ENCODE results near the gene MYO5A. TPM values are rescaled to one million over a fixed set of nuclear protein-coding genes. Genes with fewer than 3 reads are reported as not detected.

Gene MYO5A
- total and polyA plus RNA-seq, 2 donors (not counting 3 experiments of a cell fraction or from before 2014, with no cell fraction given) = 31.9 to 91.9 TPM

DNA sequence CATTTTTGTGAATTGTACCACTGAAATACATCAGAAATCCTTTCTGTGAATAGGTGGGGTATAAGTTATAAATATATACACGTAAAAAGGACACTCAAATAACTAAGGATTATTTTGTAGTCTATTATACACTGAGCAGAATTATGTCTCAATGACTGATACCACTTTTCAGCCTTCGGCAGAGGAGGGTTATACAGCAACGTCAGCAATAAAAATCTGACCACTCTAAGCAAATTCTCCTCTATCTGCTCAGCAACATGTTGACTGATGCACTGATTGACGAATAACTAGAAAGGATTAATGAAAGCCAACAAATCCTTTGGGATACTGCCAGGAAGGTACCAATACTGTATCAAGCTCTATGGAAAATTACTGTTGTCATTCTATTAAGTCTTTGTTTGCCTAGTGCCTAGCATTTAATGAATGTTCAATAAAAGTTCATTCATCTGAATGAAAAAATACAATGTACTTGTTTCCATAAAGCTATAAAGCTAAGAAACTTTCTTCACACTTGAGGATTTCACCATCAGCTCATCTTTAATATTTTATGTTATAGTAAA lies 34.9 kb upstream of the MYO5A start:
- Histone ChIP-seq H3K9ac (replicated peaks; ENCODE audit: extremely low read depth, insufficient read depth, low read length) (no peak overlapping the region), H2AFZ (ENCODE audit: low read depth, low read length) (no peak overlapping the region), H3K36me3 (ENCODE audit: control insufficient read depth in 2 of 2, extremely low read depth in 1 of 2, insufficient read depth in 2 of 2, low read length in 2 of 2) (peaks cover 0 to 3% of the 10 kb centered on the region in 2 experiments), H3K27ac (ENCODE audit: insufficient read depth, low read depth, low read length) (no peak overlapping the region), H3K27me3 (ENCODE audit: control insufficient read depth in 2 of 2, insufficient read depth in 2 of 2, low read length in 2 of 2) (no peaks in the 10 kb centered on the region), H3K9me3 (replicated peaks; ENCODE audit: control insufficient read depth, insufficient read depth, low read length) (no peaks in the 10 kb centered on the region), H3K4me1 (ENCODE audit: control insufficient read depth, extremely low read depth, insufficient read depth, low read length) (peaks cover 12% of the 10 kb centered on the region), H3K9me1 (replicated peaks; ENCODE audit: control insufficient read depth, extremely low read depth, insufficient read depth, low read length) (peaks cover 5% of the 10 kb centered on the region), H3K4me2 (ENCODE audit: insufficient read depth, low read length) (no peak overlapping the region), H3K4me3 (replicated peaks in 1 of 3; ENCODE audit: insufficient read depth in 1 of 3, low read depth in 1 of 3, low read length in 3 of 3) (no peak overlapping the region), H4K20me1 (replicated peaks; ENCODE audit: control insufficient read depth, extremely low read depth, insufficient read depth, low read length) (peaks cover 12% of the 10 kb centered on the region), H3K79me2 (ENCODE audit: control insufficient read depth, insufficient read depth, low read length) (peaks cover 99% of the 10 kb centered on the region)
- TF ChIP-seq MYC (IDR thresholded peaks at IDR 0.05; ENCODE audit: low read depth, low read length) (no peak), POLR2A (IDR thresholded peaks at IDR 0.05; ENCODE audit: low read depth, low read length) (no peak), JUN (IDR thresholded peaks at IDR 0.05; ENCODE audit: borderline replicate concordance, insufficient read depth, insufficient read length, low read depth) (no peak), EZH2 (IDR thresholded peaks at IDR 0.05; ENCODE audit: borderline replicate concordance, low read depth, low read length, severe bottlenecking) (no peak), POLR2AphosphoS5 (IDR thresholded peaks at IDR 0.05; ENCODE audit: insufficient read depth, low read depth, low read length) (no peak), GATA2 (IDR thresholded peaks at IDR 0.05; ENCODE audit: insufficient read depth, insufficient read length, low read depth, low read length) (no peak), FOS (IDR thresholded peaks at IDR 0.05; ENCODE audit: borderline replicate concordance, insufficient read depth, low read length) (no peak)
- TF ChIP-seq, protein P1, sequence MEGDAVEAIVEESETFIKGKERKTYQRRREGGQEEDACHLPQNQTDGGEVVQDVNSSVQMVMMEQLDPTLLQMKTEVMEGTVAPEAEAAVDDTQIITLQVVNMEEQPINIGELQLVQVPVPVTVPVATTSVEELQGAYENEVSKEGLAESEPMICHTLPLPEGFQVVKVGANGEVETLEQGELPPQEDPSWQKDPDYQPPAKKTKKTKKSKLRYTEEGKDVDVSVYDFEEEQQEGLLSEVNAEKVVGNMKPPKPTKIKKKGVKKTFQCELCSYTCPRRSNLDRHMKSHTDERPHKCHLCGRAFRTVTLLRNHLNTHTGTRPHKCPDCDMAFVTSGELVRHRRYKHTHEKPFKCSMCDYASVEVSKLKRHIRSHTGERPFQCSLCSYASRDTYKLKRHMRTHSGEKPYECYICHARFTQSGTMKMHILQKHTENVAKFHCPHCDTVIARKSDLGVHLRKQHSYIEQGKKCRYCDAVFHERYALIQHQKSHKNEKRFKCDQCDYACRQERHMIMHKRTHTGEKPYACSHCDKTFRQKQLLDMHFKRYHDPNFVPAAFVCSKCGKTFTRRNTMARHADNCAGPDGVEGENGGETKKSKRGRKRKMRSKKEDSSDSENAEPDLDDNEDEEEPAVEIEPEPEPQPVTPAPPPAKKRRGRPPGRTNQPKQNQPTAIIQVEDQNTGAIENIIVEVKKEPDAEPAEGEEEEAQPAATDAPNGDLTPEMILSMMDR (IDR thresholded peaks at IDR 0.05; ENCODE audit: extremely low read depth in 1 of 2, insufficient read depth in 1 of 2, low read depth in 1 of 2, low read length in 2 of 2) = no peak
- TF ChIP-seq, protein P2, sequence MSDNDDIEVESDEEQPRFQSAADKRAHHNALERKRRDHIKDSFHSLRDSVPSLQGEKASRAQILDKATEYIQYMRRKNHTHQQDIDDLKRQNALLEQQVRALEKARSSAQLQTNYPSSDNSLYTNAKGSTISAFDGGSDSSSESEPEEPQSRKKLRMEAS (IDR thresholded peaks at IDR 0.05; ENCODE audit: insufficient read depth, insufficient read length) = no peak
- BruUV-seq (replicated peaks) = no TSS peak
- intact Hi-C loops (cut with micrococcal nuclease) (no loop called here), dilution Hi-C loops (cut with MboI; ENCODE audit: extremely low pct_ligation_motif_present, low sequenced_read_pairs) (no loop called here)
- FAIRE-seq (no peak), DNase-seq (ENCODE audit: low read depth, low spot score) (no peak)
- CTCF ChIA-PET = interaction anchor here (1.0 to 2.2 kb wide), 2 partner anchors 9 to 11 kb away, joined by 3 to 7 read pairs; no protein-coding TSS in a partner anchor
- POLR2A ChIA-PET = no interaction called here

Measured in endothelial cell of umbilical vein (primary cell).